HG02938 (cell line): ENCODE data around the gene SLC2A9.

Source experiments
- ATAC-seq: cut with Tn5 transposase; IDR thresholded peaks from one replicate; pipeline ENCODE4 v1.9.1; 2021; ENCODE audit warnings: mild to moderate bottlenecking, moderate library complexity; ENCODE audit not compliant: unreplicated experiment

Gene SLC2A9

DNA sequence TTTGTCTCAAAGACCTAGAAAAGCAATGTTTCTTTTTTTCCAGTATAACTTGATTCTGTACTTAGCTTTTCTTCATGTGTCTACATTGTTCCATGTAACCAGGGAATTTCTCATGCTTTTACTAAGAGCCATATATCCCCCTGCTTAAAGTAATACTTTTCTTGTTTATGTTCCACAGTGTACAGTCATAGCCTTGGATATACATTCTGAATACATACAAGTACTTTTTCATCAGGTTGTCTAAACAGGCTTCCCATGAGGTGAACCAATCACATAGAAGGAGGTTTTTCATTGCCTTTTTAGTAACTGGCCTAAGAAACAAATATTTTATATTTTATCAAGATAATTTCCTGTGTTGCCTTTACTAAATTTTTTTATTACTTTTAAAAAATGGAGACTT is 52.8 kb downstream of the SLC2A9 start:
- no peak for ATAC-seq

DNA sequence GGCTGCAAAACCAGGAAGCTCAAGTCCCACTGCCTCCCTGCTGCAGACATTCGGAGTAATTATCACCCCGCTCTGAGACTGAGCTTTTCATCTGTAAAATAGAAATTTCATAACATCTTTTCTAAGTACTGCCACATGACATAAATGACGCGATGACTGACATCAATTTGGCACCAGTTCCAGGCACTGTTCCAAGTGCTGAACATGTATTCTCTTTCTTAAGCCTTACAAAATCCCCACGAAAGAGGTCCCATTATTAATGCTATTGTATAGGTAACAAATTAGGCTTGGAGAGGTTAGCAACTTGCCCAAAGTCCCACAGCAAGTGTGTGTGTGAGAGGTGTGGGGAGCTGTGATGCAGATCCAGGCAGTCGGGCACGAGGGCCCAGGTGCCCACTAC is 56.4 kb downstream of the SLC2A9 start:
- no peak for ATAC-seq

DNA sequence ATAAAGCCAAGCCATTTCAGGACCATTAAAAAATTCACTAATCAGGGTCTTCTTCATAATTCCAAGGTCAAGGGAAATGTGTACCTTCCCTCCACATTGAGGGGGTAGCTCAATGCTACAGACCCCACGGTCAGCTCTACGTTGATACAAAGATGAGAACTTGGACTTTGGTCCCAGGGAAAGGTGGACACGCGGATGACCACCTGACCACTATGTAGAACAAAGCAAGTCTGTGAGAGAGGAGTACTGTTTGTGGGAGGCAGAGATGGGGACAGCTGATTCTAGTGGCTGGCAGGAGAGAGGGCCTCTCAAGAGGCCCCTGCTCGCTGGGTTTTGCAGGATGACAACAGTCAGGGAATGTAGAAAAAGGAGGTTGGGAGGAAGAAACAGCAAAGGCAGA is 58.0 kb downstream of the SLC2A9 start:
- ATAC-seq = no peak

DNA sequence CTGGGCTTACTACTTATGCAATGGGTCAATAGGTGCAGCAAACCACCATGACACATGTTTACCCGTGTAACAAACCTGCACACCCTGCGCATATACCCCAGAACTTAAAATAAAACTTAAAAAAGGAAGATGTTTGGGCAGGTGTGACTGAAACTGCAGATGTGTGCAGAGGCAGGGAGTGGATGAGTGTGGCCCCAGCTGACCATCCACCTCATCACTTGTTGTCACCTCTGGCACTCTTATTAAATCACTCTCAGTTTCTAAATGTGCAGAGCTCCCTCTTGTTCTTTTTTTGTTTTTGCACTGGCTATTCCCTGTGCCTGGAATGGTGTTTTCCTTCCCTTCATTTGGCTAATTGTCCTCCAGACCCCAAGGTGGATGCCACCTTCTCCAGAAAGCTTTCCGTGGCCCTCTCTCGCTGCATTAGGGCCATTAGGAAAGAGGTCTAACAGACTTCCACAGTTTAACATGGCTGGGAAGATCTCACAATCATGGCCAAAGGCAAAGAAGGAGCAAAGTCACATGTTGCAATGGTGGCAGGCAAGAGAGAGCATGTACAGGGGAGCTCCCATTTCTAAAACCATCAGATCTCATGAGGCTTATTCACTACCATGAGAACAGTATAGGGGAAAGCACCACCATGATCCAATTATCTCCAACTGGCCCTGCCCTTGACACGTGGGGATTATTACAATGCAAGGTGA is 58.5 kb downstream of the SLC2A9 start:
- no peak for ATAC-seq

DNA sequence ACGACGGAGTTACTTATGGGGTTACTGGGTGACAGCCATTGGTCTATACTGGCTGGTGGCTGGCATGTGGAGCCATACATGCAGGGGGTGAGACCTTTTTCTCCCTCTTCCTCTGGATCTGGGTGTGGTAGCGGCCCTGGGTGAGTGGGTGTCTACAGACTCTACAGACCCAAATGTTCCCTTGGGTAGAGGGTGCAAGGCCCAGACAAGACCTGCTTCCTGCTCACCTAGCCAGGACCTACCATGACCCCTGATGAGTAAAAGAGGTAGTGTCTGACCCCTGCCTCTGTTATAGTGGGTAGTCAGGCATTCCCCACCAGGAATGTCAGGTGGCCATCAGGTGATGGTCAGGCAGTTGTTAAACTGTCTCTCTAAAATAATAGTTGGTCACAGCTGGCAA is 66.8 kb downstream of the SLC2A9 start:
- no peak for ATAC-seq

DNA sequence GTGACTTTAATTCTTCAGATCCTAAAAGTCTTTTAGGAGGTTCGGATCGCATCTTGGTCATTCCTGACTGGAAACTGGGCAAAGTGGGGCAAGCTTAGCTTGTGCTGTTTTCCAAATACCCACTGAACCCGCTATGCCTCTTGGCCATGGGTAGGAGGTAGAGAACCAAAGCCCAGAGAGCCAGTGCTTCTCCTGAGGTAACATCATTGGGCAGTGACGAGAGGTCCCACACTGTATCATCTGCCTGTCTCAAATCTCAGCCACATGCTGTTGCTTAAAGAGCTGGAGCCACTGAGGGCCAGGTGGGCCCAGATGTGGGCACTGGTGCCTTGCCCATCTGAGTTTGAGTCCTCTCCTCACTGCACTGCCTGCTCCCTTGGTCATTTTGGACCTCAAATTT is 68.2 kb downstream of the SLC2A9 start:
- ATAC-seq = no peak

DNA sequence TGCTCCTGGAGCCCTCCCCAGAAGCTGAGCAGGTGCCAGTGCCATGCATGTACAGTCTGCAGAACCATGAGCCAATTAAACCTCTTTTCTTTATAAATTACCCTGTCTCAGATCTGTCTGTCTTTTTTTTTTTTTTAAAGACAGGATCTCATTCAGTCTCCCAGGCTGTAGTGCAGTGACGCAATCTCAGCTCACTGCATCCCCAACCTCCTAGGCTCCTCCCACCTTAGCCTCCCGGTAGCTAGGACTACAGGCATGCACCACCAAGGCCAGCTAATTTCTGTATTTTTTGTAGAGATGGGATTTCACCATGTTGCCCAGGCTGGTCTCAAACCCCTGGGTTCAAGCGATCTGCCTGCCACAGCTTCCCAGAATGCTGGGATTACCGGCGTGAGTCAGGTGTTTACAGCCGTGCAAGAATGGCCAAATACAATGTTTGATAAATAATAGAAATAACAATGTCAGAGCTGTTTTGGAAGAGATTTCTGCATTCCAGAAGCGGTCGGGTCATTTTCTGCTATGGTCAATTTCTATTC is 68.8 kb downstream of the SLC2A9 start:
- no peak for ATAC-seq

DNA sequence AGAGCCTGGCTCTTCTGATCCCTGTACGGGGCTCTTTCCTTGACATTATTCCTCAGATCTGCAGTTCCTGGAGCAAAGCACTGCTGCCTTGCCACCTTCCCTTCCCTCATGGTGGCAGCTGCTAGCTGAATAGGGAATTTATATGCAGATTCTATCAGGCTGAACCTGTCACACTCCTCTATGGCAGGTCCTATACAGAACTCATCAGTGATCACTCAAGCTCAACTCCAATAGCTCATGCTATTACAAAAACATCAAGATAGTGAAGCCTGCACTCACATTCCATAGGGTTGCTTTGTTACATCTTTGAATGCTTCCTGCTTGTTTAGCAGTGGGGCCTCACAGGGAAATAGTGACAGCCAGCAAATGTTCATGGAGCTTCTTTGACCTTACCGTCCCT is 71.7 kb downstream of the SLC2A9 start:
- no peak for ATAC-seq

DNA sequence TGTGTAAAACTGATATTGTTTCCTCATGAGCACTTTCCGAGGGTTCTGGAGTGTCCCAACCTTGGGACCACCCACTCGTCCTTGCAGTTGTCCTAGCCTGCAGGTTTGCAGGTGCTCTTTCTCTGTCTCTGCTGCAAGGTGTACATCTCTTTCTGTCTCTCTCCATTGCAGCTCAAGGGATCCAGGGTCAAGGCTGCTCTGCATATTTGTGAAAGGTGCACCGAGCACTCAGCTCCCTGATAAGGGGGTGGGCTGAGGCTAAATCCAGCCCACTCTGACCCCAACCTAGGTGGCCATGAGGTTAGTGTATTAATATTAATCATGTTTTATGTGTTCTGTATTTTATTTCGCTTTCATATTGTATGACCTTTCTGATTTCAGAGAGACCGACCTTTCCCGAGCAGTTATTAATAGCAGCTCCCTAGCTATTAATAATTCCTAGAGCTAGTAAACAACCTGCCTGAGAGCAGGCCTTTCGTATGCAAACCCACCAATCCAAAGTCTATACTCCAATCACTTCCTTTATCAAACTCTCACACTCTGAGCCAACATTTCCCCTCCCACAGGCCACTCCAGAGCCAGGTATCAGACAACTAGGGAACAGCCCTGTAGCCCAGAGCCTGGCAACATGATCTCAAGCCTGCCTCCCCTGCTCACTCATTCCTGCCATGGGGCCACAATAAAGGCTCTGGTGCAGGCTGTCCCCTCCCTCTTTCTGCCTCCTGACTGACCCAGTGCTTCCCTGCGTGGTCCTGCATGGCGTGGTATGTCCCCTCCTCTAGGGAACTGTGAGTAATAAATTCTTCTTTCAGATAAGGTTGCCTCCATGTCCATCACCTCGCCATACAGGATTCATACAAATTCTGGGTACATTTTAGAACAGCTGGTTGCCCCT is 73.9 kb downstream of the SLC2A9 start:
- no peak for ATAC-seq

DNA sequence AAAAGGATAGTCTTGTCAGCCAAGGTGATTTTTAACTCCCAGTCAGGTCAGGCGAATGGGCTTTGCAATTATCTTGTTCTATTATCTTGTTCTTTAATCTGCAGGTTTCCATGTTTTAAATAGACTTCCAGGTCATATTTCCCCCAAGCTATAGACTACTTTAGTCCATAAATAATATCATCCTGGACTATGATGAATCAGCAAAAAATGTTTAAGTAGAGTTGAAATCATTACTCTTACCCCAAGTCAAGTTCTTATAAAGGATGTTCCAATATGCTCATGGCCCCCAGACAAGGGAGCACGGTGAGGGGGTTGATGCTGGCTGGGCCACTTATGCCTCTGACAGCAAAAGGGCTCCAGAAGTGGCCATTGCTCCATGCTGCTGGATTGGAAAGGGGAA is 75.1 kb downstream of the SLC2A9 start:
- ATAC-seq = no peak

DNA sequence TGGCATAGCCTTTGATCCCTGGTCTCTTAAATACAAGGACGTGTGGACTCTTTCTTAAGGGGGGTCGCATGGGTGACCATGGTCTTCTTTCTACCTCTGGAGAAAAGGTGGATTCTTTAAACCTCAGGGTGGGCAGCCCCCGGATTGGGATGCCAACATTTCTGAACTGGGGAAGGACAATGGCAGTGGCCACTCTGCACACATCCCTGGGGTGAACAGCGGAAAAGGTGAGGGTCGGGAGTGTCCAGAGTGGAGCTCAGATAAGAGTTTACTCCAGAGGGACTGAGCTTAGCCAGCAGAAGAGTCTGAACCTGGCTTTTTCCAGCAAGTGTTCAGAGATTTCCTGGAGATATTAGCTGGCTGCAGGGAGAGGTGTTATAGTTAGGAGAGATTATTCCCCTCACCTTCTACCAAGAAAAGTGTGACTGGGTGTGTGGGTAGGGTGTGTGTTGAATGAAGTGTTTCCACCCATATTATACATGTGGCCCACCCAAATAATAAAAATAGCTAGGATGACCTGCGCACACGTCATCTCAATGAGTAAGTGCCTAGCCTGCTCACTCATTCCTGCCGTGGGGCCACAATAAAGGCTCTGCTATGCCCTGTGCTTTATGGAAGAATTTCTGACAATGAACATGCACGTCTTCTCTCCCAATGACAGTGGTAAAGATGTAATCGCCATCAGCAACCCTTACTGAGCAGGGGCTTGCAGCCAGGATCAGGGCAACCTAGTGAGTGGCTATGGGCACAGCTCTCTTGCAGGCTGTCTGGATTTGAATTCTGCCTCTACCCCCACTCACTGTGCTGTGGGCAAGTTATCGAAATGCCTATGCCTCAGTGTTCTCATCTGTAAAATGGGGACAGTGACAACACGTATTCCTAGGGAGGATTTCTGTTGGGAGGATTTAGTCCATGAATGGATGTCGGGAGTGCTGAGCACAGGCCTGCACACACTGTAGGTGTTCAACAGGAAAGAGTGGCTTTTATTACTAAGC is 76.6 kb downstream of the SLC2A9 start:
- ATAC-seq = no peak

DNA sequence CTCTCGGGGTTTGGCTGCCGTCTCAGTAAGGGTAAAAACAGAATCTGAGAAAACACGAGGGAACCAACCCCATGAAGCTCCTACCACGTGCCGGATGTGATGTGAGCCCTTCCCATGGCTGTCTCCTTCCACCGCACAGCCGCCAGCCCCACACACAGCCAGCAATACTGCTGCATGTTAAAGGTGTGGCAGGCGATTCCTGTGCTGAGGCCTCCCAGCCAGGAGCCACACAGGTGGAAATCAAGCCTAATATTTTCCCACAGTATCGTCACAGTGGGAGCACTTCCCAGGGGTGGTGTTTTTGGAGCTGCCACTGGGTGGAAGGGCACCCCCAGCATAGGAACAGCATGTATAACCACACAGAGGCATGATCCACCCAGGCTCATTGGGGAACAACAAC is 77.5 kb downstream of the SLC2A9 start:
- ATAC-seq = no peak

DNA sequence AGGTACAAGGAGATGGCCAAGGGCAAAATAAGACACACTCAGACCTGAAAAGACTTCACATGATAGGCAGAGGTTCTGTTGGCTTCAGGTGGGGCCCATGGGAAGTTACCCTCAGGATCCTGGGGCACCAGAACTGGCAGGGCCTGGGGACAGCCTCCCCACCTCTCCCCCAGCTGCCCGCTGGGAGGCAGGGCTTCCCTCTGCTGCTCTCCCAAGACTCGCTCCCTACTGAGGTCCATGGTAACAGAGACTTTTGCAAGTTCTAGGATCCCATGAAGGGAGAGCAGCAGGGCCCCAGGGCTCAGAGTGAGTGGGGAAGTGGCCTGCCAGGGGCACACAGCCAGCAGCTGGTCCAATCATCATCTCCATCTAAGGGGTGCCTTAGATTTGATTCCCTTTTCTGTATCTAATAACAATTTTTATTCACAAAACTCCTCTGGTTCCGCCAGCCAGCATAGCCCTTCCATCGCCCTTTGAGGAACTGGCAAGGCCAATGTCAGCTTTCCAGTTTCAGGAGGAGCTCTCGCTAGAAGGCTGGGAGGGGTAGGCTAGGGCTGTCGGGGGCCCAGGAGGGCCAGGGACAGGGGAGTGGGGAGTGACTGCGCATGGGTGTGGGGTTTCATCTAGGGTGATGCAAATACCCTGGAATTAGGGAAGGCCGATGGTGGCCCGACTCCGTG is 78.2 kb downstream of the SLC2A9 start:
- ATAC-seq = no peak

DNA sequence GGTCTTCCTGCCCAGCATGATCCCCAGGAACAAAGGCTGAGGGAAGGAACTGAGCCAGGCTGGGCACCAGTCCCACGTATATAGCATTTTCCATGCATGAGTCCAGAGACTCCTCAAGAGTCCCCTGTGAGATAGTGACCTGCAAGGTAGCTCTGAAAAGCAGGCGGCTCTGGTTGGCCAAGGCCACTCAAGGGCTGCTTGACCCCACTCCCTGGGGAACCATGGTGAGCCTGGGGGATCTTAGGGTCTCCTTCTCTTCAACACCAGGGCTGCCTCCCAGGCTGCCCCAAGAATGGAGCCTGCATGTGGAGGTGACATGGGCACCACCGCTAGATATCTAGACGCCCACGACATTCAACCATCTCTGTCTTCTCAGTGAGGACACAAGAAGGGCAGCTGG is 79.2 kb downstream of the SLC2A9 start:
- ATAC-seq = no peak

DNA sequence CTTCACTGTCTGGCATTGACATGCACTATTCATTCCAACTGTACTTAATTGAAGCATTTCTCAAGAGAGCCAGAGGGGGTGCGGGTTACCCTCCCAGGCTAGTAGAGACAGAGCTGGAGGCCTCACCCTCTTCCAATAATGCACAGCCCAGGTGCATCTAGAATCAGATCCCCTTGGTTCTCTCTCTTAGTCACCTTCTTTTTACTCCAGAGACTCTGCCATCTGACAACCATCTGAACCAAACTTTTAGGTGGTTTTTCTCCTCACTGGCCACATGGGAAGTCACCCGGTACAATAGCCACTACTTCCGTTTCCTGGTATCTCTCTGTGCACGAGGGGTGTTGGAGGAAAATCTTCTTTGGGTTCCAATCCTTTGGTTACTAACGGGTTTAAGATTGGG is 81.3 kb downstream of the SLC2A9 start:
- no peak for ATAC-seq

DNA sequence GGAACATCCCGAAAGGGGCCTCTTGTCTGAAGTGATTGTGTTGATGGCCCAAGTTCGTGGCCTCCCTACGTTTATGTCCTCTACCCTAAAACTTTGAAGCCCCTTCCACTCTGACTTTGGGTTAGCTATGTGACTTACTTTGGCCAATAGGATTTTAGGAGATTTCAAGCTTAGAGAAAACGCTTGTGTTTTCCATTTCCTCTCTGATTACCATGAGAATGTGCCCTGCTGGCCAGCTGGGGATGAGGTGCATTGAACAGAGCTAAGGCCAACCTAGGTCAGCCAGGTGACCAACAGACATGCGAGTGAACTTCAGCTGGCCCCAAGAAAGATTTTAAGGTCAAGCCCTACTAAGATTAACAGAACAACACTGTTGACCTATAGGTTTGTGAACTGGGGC is 82.4 kb downstream of the SLC2A9 start:
- ATAC-seq = no peak

DNA sequence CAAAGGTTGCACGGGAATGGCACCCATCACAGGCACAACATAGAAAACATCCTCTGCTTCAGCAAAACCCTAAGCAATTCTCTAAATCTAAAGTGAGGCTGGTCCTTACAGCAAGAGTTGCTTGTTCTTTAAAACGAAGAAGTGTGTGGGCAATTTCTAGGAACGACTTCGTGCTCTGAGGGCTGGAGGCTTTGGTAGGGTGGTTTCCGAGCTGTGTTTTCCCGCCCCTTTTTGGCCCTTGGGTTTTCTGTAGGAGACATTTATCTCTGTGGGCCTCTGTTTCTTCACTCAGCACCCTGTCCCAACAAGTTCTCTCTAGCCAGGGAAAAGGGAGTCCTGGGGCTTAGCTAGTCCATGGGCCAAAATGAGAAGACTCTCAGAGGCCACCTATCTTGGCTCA is 84.2 kb downstream of the SLC2A9 start:
- ATAC-seq = no peak

DNA sequence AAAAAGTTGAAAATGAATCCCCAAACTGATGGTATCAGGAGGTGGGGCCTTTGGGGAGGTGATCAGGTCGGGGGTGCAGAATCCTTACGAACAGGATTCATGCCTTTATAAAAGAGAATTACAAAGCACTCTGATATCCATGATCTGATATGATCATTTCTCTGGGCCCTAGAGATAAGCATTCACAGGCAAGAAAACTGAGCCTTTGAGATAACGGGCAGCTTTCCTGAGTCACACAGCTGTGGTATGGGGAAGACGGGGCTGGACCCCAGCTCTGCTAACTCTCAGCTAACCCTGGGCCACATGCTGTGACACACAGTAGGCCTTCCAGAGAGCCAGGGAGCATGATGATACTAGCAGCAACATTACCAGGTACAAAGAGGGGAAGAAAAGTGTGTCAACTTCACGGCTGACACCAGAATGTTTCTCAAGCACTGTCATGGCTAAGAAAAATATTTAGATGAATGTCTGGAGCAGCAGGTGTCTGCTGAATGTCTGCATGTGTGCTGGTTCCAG is 85.1 kb downstream of the SLC2A9 start:
- no peak for ATAC-seq

DNA sequence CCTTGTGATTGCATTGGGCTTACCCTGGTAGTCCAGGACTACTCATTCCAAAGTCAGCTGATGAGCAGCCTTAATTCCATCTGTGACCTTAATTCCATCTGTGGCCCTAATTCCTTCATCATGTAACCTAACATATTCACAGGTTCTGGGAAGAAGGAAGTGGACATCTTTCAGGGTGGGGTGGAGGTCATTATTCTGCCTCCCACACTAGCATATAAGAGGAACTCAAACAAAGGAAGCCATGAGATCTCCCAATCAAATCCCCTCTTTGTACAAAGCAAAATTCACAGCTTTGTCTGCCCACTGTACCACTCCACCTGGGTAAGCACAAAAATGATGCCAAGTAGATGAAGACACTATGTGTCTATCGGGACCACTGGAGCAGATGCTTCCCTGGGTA is 87.3 kb downstream of the SLC2A9 start:
- ATAC-seq = no peak

DNA sequence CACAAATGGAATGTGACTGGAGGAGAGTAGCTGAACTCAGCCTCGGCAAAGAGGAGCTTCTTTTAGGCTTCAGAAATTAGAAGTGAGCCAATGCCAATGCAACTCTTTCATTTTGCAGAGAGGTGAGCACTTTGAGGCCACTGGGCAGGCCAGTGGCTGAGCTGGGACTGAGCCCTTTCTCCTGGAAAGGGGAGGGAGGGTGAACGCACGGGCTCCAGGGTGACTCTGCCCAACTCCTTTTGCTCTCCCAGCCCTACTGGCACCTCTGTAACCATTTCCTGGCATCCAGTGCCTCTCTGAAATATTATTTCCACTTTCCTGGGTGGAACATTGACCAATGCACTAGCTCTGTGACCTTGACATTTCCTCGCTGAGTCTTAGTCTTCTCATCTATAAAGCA is 88.1 kb downstream of the SLC2A9 start:
- ATAC-seq = no peak
